Activated T-helper 1 cell treated with anti-CD3 and anti-CD28 coated beads, Interleukin-2, amount 50 U/mL, for 16 hours (primary cell): Measurements from ENCODE around the gene MCTP2.
A peak's percentile ranks its signal among the peaks of the same experiment; 100 is the strongest.

Experiments used
- DNase-seq, 2 donors: peaks; one replicate each; pipeline ENCODE4 v3.0.0-alpha.2; 2020; ENCODE audit warnings: low read depth in 1 of 2, low spot score in 1 of 2

The MCTP2 gene

GRCh38 chr15:94230883-94231722, at the start of gene MCTP2:
Gene MCTP2, plus strand, starts transcription at chr15:94231561. Its CDS starts 66,705 bp downstream, at chr15:94298266.
- peak; percentile 60 to 70 for DNase-seq

GRCh38 chr15:94182883-94183282, 48.5 kb upstream of the MCTP2 start:
- no peak for DNase-seq

- DNase-seq = no peak
Observed at GRCh38 chr15:94185547-94186236, 45.7 kb upstream of the MCTP2 start.

GRCh38 chr15:94186770-94187331, 44.5 kb upstream of the MCTP2 start:
- DNase-seq = no peak

GRCh38 chr15:94193906-94194305, 37.5 kb upstream of the MCTP2 start:
- DNase-seq = no peak

- DNase-seq = no peak
Observed at GRCh38 chr15:94196531-94196930, 34.8 kb upstream of the MCTP2 start.

- no peak for DNase-seq
Observed at GRCh38 chr15:94198633-94199032, 32.7 kb upstream of the MCTP2 start.

GRCh38 chr15:94199725-94200124, 31.6 kb upstream of the MCTP2 start:
- no peak for DNase-seq

GRCh38 chr15:94203306-94203705, 28.1 kb upstream of the MCTP2 start:
- no peak for DNase-seq

- DNase-seq = no peak
Observed at GRCh38 chr15:94205366-94205765, 26.0 kb upstream of the MCTP2 start.

- DNase-seq = no peak
Observed at GRCh38 chr15:94206463-94207167, 24.7 kb upstream of the MCTP2 start.

GRCh38 chr15:94212291-94212690, 19.1 kb upstream of the MCTP2 start:
- no peak for DNase-seq

GRCh38 chr15:94225616-94226015, 5.7 kb upstream of the MCTP2 start:
- DNase-seq = no peak

GRCh38 chr15:94228611-94229010, 2.8 kb upstream of the MCTP2 start:
- DNase-seq = no peak

- DNase-seq = peak in 1 of 2 donors; percentile 11
Observed at GRCh38 chr15:94229591-94230369, 1.6 kb upstream of the MCTP2 start.

- DNase-seq = no peak
Observed at GRCh38 chr15:94230431-94230882, 904 bp upstream of the MCTP2 start.

- no peak for DNase-seq
Observed at GRCh38 chr15:94231723-94232468, 535 bp downstream of the MCTP2 start.

GRCh38 chr15:94233441-94233840, 2.1 kb downstream of the MCTP2 start:
- DNase-seq = no peak

GRCh38 chr15:94234300-94234699, 2.9 kb downstream of the MCTP2 start:
- peak in 1 of 2 donors; percentile 0 for DNase-seq

- DNase-seq = no peak
Observed at GRCh38 chr15:94235041-94235440, 3.7 kb downstream of the MCTP2 start.
